ENCODE results near the gene USP25. TPM values are rescaled to one million over a fixed set of nuclear protein-coding genes. Genes with fewer than 3 reads are reported as not detected.

USP25 gene
- polyA plus RNA-seq, 4 donors = 43.1 to 60.3 (median 54.4) TPM

GRCh38 chr21:15804247-15805005, 74.6 kb downstream of the USP25 start:
- no peak for DNase-seq (ENCODE audit: low read depth in 4 of 4, low spot score in 3 of 4)

- DNase-seq (ENCODE audit: low read depth in 4 of 4, low spot score in 3 of 4) = no peak
Measured at GRCh38 chr21:15809065-15809464, 79.3 kb downstream of the USP25 start.

GRCh38 chr21:15809818-15810217, 80.0 kb downstream of the USP25 start:
- no peak for DNase-seq (ENCODE audit: low read depth in 4 of 4, low spot score in 3 of 4)

- DNase-seq (ENCODE audit: low read depth in 4 of 4, low spot score in 3 of 4) = no peak
Measured at GRCh38 chr21:15815285-15815684, 85.5 kb downstream of the USP25 start.

DNA sequence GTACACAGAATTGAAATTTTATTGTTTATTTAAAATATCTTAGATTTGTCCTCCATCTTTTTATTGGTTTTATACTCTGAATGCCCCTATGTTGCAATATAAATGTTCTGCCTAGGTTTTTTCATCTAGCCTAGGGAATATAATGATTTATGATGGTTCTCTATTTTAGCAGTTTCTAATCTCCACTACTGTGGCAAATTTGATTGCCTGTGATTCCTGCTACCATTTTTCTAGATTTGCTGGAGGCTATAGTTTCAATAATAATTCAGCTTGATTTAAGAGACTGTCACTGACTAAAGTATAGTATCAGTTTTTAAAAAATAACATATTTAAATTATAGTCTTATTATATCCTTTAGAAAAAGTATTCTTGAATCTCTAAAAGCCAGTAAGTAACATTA, 90.5 kb downstream of the USP25 start:
- DNase-seq (ENCODE audit: low read depth in 4 of 4, low spot score in 3 of 4) = no peak

- DNase-seq (ENCODE audit: low read depth in 4 of 4, low spot score in 3 of 4) = no peak
Measured at GRCh38 chr21:15820852-15821379, 91.1 kb downstream of the USP25 start.

GRCh38 chr21:15823486-15824150, 93.8 kb downstream of the USP25 start:
- no peak for DNase-seq (ENCODE audit: low read depth in 4 of 4, low spot score in 3 of 4)

DNA sequence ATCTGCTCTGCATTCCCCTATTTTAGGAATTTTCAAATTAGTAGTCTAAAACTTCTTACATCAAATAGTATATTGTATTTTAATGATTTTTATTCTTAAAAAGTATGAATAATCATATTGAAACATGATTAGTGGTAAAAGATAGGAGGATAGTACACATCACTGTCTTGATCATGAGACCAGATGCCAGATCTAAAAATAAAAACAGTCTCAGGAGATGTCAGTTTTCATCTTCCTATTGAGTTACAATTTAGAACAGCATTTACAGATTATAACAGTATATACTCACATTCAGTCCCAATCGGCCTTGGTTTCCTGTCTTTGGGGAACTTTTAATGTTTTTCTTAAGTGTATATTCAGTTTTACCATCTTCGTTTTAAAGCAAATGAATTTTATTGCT, 95.9 kb downstream of the USP25 start:
- no peak for DNase-seq (ENCODE audit: low read depth in 4 of 4, low spot score in 3 of 4)

DNA sequence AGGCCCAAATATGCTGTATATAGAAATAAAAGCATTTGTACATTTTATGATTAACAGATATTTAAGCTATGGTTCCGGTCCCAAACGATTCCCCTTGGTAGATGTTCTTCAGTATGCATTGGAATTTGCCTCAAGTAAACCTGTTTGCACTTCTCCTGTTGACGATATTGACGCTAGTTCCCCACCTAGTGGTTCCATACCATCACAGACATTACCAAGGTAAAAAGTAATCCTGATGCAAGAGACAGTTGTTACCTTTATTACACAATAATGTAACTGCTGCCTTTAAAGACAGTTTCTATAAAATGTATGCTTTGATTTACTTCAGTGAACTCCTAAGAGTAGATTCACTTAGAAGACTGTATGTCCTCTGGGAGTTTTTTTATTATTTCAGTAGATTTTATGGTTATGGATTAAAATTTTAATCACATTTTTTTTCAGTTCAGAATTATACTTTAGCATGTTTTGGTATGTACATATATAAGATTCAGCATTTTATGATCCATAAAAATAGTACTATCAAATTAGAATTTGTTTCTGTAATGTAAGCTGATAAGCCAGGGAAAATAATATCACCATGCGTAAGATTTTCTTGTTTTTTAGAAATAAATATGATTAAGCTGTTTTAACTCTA, 96.5 kb downstream of the USP25 start:
- DNase-seq (ENCODE audit: low read depth in 4 of 4, low spot score in 3 of 4) = peak in 3 of 4 donors; percentile 4 to 16 (median 11)

- DNase-seq (ENCODE audit: low read depth in 4 of 4, low spot score in 3 of 4) = no peak
Measured at GRCh38 chr21:15826908-15827601, 97.3 kb downstream of the USP25 start.

GRCh38 chr21:15831497-15831896, 101.7 kb downstream of the USP25 start:
- DNase-seq (ENCODE audit: low read depth in 4 of 4, low spot score in 3 of 4) = no peak

GRCh38 chr21:15837645-15838044, 107.9 kb downstream of the USP25 start:
- DNase-seq (ENCODE audit: low read depth in 4 of 4, low spot score in 3 of 4) = no peak

DNA sequence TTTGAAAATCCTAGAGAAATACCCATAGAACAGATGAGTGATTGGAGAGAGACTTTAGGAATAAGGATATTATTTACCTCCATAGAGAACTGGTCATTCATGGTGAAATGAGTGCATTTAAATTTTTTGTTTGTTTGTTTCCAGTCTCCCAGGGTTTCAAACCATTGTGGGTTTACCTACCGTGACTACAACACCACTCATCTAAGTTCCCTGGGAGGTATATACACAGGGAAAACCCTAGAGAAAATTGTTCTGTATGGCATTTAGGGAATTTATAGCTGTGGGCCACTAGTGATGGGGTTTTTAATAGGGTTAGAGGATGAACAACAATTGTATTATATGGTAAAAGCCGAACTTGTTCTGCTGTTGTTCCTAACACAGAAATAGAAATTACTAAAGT, 109.2 kb downstream of the USP25 start:
- DNase-seq (ENCODE audit: low read depth in 4 of 4, low spot score in 3 of 4) = no peak

GRCh38 chr21:15839601-15840000, 109.8 kb downstream of the USP25 start:
- no peak for DNase-seq (ENCODE audit: low read depth in 4 of 4, low spot score in 3 of 4)

- DNase-seq (ENCODE audit: low read depth in 4 of 4, low spot score in 3 of 4) = no peak
Measured at GRCh38 chr21:15840406-15840805, 110.6 kb downstream of the USP25 start.

- DNase-seq (ENCODE audit: low read depth in 4 of 4, low spot score in 3 of 4) = no peak
Measured at GRCh38 chr21:15841856-15842564, 112.2 kb downstream of the USP25 start.

GRCh38 chr21:15842565-15842880, 112.7 kb downstream of the USP25 start:
- DNase-seq (ENCODE audit: low read depth in 4 of 4, low spot score in 3 of 4) = no peak

DNA sequence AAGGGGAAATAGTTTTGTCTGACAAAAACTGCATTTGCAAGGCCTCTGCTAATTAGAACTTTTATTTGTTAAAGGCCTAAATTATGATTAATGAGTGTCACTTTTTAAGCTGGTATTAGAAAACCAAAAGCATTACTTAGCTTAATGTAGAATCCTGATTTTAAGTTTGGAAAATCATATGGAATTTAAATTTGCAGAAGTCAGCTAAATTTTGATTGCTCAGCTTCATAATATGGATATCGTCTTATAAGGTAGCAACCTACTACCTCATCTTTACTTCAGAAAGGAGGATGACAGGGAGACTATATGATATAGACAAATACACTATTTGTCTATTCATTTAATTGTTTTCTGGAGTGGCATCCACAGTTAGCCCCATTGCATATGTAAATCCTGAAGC, 114.0 kb downstream of the USP25 start:
- no peak for DNase-seq (ENCODE audit: low read depth in 4 of 4, low spot score in 3 of 4)

GRCh38 chr21:15848634-15849560, 119.1 kb downstream of the USP25 start:
- DNase-seq (ENCODE audit: low read depth in 4 of 4, low spot score in 3 of 4) = no peak

Data from right renal pelvis (tissue), 4 donors.